GM19328 (cell line): ENCODE results near the gene MAGI2.
A peak's percentile ranks its signal among the peaks of the same experiment; 100 is the strongest.

ENCODE experiments used
- ATAC-seq: cut with Tn5 transposase; IDR thresholded peaks from one replicate; pipeline ENCODE4 v1.9.1; 2021; ENCODE audit warnings: mild to moderate bottlenecking, moderate library complexity; ENCODE audit not compliant: unreplicated experiment

Gene MAGI2

GRCh38 chr7:79272938-79273337, 180.5 kb downstream of the MAGI2 start:
- no peak for ATAC-seq

GRCh38 chr7:79272066-79272669, 181.3 kb downstream of the MAGI2 start:
- peak; percentile 74 for ATAC-seq

- no peak for ATAC-seq
Measured at GRCh38 chr7:79268730-79269129, 184.7 kb downstream of the MAGI2 start.

GRCh38 chr7:79258826-79259225, 194.6 kb downstream of the MAGI2 start:
- ATAC-seq: no peak

- ATAC-seq: no peak
Measured at GRCh38 chr7:79257959-79258358, 195.5 kb downstream of the MAGI2 start.

GRCh38 chr7:79245623-79246249, 207.7 kb downstream of the MAGI2 start:
- ATAC-seq: no peak

GRCh38 chr7:79244482-79244881, 209.0 kb downstream of the MAGI2 start:
- ATAC-seq: no peak

- ATAC-seq: no peak
Measured at GRCh38 chr7:79241288-79242060, 212.0 kb downstream of the MAGI2 start.

GRCh38 chr7:79240413-79240812, 213.1 kb downstream of the MAGI2 start:
- ATAC-seq: no peak

- no peak for ATAC-seq
Measured at GRCh38 chr7:79236352-79237028, 217.0 kb downstream of the MAGI2 start.

- ATAC-seq: no peak
Measured at GRCh38 chr7:79227044-79227443, 226.4 kb downstream of the MAGI2 start.

GRCh38 chr7:79221211-79221610, 232.3 kb downstream of the MAGI2 start:
- ATAC-seq: no peak

GRCh38 chr7:79217976-79218626, 235.4 kb downstream of the MAGI2 start:
- no peak for ATAC-seq

- no peak for ATAC-seq
Measured at GRCh38 chr7:79217468-79217867, 236.0 kb downstream of the MAGI2 start.

- ATAC-seq: no peak
Measured at GRCh38 chr7:79216236-79216635, 237.2 kb downstream of the MAGI2 start.

- ATAC-seq: no peak
Measured at GRCh38 chr7:79212334-79212733, 241.1 kb downstream of the MAGI2 start.

GRCh38 chr7:79211724-79212123, 241.7 kb downstream of the MAGI2 start:
- ATAC-seq: no peak

- ATAC-seq: no peak
Measured at GRCh38 chr7:79199961-79200360, 253.5 kb downstream of the MAGI2 start.

- ATAC-seq: no peak
Measured at GRCh38 chr7:79199266-79199665, 254.2 kb downstream of the MAGI2 start.

- ATAC-seq: no peak
Measured at GRCh38 chr7:79185605-79186004, 267.9 kb downstream of the MAGI2 start.

- ATAC-seq: no peak
Measured at GRCh38 chr7:79182283-79182682, 271.2 kb downstream of the MAGI2 start.
